SK-N-SH treated with all-trans-retinoic acid at 6 μM for 48 hours (cell line): Measurements from ENCODE around the gene TEX44.

Experiments
- ATAC-seq: fragments of 200-7000 bp; cut with Tn5 transposase; 3 replicates; pipeline ENCODE4 v1.9.1; 2020; ENCODE audit warnings: mild to moderate bottlenecking, moderate library complexity
- ARNTL ChIP-seq: fragments of 450-650 bp; formaldehyde crosslinking; IDR thresholded peaks from 2 replicates; pipeline ENCODE4 v1.5.0; 2020; ENCODE audit warnings: low read depth, mild to moderate bottlenecking, moderate library complexity, borderline replicate concordance
- BACH2 ChIP-seq: fragments of 250-450 bp; sonication (Bioruptor Pico); IDR thresholded peaks from 2 replicates; pipeline ENCODE4 v1.9.0; 2021; ENCODE audit warnings: mild to moderate bottlenecking, borderline replicate concordance
- CREB5 ChIP-seq: fragments of 250-450 bp; sonication (Bioruptor Pico); IDR thresholded peaks from 2 replicates; pipeline ENCODE4 v1.5.1; 2020; ENCODE audit warnings: low read depth, mild to moderate bottlenecking, moderate library complexity
- CSDC2 ChIP-seq: fragments of 250-450 bp; sonication (Bioruptor Pico); IDR thresholded peaks from 2 replicates; pipeline ENCODE4 v1.5.0; 2020; ENCODE audit warnings: mild to moderate bottlenecking, moderate library complexity
- CSRNP3 ChIP-seq: fragments of 250-450 bp; sonication (Bioruptor Pico); IDR thresholded peaks from 2 replicates; pipeline ENCODE4 v1.5.1; 2021; ENCODE audit warnings: mild to moderate bottlenecking, moderate library complexity
- ESRRG ChIP-seq: fragments of 250-450 bp; sonication (Bioruptor Pico); IDR thresholded peaks from 2 replicates; pipeline ENCODE4 v1.6.1; 2021; ENCODE audit warnings: mild to moderate bottlenecking
- OSR1 ChIP-seq: fragments of 250-450 bp; sonication (Bioruptor Pico); IDR thresholded peaks from 2 replicates; pipeline ENCODE4 v1.8.0; 2022; ENCODE audit warnings: moderate library complexity, mild to moderate bottlenecking, inconsistent platforms
- PPARA ChIP-seq: fragments of 250-450 bp; sonication (Bioruptor Pico); IDR thresholded peaks from 2 replicates; pipeline ENCODE4 v1.5.0; 2020; ENCODE audit warnings: mild to moderate bottlenecking, borderline replicate concordance
- RARB ChIP-seq: fragments of 250-450 bp; sonication (Bioruptor Pico); IDR thresholded peaks from 2 replicates; pipeline ENCODE4 v1.8.0; 2021; ENCODE audit warnings: mild to moderate bottlenecking, moderate library complexity
- SNAI2 ChIP-seq: fragments of 250-450 bp; sonication (Bioruptor Pico); IDR thresholded peaks from 2 replicates; pipeline ENCODE4 v1.5.0; 2020; ENCODE audit warnings: mild to moderate bottlenecking, moderate library complexity
- TCF4 ChIP-seq: fragments of 250-450 bp; sonication (Bioruptor Pico); IDR thresholded peaks from 2 replicates; pipeline ENCODE4 v1.8.0; 2021; ENCODE audit warnings: mild to moderate bottlenecking, moderate library complexity, borderline replicate concordance
- TOX ChIP-seq: fragments of 250-450 bp; sonication (Bioruptor Pico); IDR thresholded peaks from 2 replicates; pipeline ENCODE4 v1.8.0; 2021; ENCODE audit warnings: mild to moderate bottlenecking, moderate library complexity, borderline replicate concordance
- ZC3H10 ChIP-seq: fragments of 250-450 bp; sonication (Bioruptor Pico); IDR thresholded peaks from 2 replicates; pipeline ENCODE4 v1.5.1; 2021; ENCODE audit warnings: mild to moderate bottlenecking, moderate library complexity
- ZNF565 ChIP-seq: fragments of 450-650 bp; formaldehyde crosslinking; conservative IDR thresholded peaks from 2 replicates; pipeline ENCODE4 v1.5.0; 2020; ENCODE audit warnings: low read depth, mild to moderate bottlenecking, moderate library complexity
- ZNF70 ChIP-seq: fragments of 450-650 bp; formaldehyde crosslinking; IDR thresholded peaks from 2 replicates; pipeline ENCODE4 v1.5.0; 2020; ENCODE audit warnings: mild to moderate bottlenecking, moderate library complexity
- ZNF8 ChIP-seq: fragments of 450-650 bp; formaldehyde crosslinking; IDR thresholded peaks from 2 replicates; pipeline ENCODE4 v1.5.0; 2020; ENCODE audit warnings: mild to moderate bottlenecking, moderate library complexity
- TF ChIP-seq, protein P1 (sequence below): fragments of 250-450 bp; sonication (Bioruptor Pico); IDR thresholded peaks from 2 replicates; pipeline ENCODE4 v1.5.0; 2020; ENCODE audit warnings: mild to moderate bottlenecking, moderate library complexity
- TF ChIP-seq, protein P2 (sequence below): fragments of 250-450 bp; sonication (Bioruptor Pico); IDR thresholded peaks from 2 replicates; pipeline ENCODE4 v1.8.0; 2021; ENCODE audit warnings: low read depth, mild to moderate bottlenecking, moderate library complexity, borderline replicate concordance
- TF ChIP-seq, protein P3 (sequence below): fragments of 250-450 bp; sonication (Bioruptor Pico); IDR thresholded peaks from 2 replicates; pipeline ENCODE4 v1.8.0; 2020; ENCODE audit warnings: mild to moderate bottlenecking, moderate library complexity, borderline replicate concordance

Gene TEX44

GRCh38 chr2:231632559-231633142 is 40.0 kb downstream of the TEX44 start:
- no peak for ATAC-seq
- TF ChIP-seq TOX (no peak), ESRRG (CRISPR knock-in tag) (no peak), PPARA (CRISPR knock-in tag) (no peak), CSRNP3 (CRISPR knock-in tag) (no peak), SNAI2 (CRISPR knock-in tag) (no peak), CREB5 (CRISPR knock-in tag) (no peak), RARB (no peak), ZC3H10 (CRISPR knock-in tag) (no peak), TCF4 (no peak), BACH2 (CRISPR knock-in tag) (no peak), ZNF565 (no peak), ZNF8 (CRISPR knock-in tag) (no peak), ZNF70 (CRISPR knock-in tag) (no peak), ARNTL (CRISPR knock-in tag) (no peak), OSR1 (CRISPR knock-in tag) (no peak)
- TF ChIP-seq, protein P1, sequence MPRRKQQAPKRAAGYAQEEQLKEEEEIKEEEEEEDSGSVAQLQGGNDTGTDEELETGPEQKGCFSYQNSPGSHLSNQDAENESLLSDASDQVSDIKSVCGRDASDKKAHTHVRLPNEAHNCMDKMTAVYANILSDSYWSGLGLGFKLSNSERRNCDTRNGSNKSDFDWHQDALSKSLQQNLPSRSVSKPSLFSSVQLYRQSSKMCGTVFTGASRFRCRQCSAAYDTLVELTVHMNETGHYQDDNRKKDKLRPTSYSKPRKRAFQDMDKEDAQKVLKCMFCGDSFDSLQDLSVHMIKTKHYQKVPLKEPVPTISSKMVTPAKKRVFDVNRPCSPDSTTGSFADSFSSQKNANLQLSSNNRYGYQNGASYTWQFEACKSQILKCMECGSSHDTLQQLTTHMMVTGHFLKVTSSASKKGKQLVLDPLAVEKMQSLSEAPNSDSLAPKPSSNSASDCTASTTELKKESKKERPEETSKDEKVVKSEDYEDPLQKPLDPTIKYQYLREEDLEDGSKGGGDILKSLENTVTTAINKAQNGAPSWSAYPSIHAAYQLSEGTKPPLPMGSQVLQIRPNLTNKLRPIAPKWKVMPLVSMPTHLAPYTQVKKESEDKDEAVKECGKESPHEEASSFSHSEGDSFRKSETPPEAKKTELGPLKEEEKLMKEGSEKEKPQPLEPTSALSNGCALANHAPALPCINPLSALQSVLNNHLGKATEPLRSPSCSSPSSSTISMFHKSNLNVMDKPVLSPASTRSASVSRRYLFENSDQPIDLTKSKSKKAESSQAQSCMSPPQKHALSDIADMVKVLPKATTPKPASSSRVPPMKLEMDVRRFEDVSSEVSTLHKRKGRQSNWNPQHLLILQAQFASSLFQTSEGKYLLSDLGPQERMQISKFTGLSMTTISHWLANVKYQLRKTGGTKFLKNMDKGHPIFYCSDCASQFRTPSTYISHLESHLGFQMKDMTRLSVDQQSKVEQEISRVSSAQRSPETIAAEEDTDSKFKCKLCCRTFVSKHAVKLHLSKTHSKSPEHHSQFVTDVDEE = no peak
- TF ChIP-seq, protein P2, sequence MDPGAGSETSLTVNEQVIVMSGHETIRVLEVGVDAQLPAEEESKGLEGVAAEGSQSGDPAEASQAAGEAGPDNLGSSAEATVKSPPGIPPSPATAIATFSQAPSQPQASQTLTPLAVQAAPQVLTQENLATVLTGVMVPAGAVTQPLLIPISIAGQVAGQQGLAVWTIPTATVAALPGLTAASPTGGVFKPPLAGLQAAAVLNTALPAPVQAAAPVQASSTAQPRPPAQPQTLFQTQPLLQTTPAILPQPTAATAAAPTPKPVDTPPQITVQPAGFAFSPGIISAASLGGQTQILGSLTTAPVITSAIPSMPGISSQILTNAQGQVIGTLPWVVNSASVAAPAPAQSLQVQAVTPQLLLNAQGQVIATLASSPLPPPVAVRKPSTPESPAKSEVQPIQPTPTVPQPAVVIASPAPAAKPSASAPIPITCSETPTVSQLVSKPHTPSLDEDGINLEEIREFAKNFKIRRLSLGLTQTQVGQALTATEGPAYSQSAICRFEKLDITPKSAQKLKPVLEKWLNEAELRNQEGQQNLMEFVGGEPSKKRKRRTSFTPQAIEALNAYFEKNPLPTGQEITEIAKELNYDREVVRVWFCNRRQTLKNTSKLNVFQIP (CRISPR knock-in tag) = no peak
- TF ChIP-seq, protein P3, sequence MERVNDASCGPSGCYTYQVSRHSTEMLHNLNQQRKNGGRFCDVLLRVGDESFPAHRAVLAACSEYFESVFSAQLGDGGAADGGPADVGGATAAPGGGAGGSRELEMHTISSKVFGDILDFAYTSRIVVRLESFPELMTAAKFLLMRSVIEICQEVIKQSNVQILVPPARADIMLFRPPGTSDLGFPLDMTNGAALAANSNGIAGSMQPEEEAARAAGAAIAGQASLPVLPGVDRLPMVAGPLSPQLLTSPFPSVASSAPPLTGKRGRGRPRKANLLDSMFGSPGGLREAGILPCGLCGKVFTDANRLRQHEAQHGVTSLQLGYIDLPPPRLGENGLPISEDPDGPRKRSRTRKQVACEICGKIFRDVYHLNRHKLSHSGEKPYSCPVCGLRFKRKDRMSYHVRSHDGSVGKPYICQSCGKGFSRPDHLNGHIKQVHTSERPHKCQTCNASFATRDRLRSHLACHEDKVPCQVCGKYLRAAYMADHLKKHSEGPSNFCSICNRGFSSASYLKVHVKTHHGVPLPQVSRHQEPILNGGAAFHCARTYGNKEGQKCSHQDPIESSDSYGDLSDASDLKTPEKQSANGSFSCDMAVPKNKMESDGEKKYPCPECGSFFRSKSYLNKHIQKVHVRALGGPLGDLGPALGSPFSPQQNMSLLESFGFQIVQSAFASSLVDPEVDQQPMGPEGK (CRISPR knock-in tag) = no peak
- TF ChIP-seq, all 23 proteins: peak for 0

DNA sequence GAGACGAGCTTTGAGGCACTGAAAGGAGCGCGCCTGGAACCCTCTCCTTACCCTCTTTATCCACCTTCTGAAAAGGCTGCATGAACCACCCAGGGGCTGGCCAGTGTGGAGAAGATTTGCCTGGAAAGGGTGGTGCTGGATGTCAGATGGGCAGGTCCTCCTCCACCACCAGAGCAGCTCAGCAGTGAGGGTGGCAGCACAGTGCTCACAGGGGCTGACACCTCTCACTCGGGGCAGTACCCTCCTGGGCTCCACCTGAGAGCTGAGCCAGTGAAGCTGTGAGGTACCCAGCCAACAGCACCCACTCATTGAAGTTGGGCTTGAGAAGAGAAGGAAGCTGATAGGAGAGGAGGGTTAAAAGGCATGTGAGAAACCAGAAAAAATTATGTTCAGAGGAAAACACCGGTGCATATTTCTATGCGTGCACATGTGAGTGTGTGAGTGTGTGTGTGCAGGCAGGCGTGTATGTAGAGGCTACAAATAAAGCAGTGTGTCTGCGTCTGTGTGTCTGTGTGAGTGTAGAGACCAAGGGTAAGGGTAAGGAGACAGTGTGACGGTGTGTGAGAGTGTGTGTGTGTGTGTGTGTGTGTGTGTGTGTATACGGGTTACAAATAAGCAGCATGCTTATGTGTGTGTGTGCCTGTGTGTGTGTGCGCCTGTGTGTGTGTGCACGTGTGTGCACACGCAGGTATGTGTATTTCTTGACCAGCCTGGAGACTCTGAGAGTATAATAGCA is 40.7 kb downstream of the TEX44 start:
- TF ChIP-seq OSR1 (CRISPR knock-in tag) = no peak
- no peak for TF ChIP-seq RARB
- TF ChIP-seq, protein P2 (CRISPR knock-in tag) = no peak
- TF ChIP-seq BACH2 (CRISPR knock-in tag) = no peak
- TF ChIP-seq, protein P3 (CRISPR knock-in tag) = no peak
- TF ChIP-seq CSDC2 (CRISPR knock-in tag) = no peak
- no peak for TF ChIP-seq TOX
- ATAC-seq = no peak
